Activated CD8-positive, alpha-beta T cell treated with anti-CD3 and anti-CD28 coated beads for 36 hours (primary cell): ENCODE data around the gene SIX6. TPM values are rescaled to one million over a fixed set of nuclear protein-coding genes. Genes with fewer than 3 reads are reported as not detected.

Experiments
- ATAC-seq: fragments of 200-7000 bp; cut with Tn5 transposase; one replicate; pipeline ENCODE4 v1.10.0; 2021; ENCODE audit warnings: mild to moderate bottlenecking, moderate library complexity
- CTCF ChIA-PET: fragments of 350-600 bp; sonication (Branson Sonifier 250); formaldehyde crosslinking; loops from one replicate; lab custom pipeline; 2021; ENCODE audit warnings: antibody characterized with exemption; lab: Charles Lee
- POLR2A ChIA-PET: fragments of 350-600 bp; sonication (Branson Sonifier 250); formaldehyde crosslinking; loops from one replicate; lab custom pipeline; 2021; ENCODE audit warnings: antibody characterized with exemption; lab: Charles Lee
- DNase-seq: peaks from one replicate; pipeline ENCODE4 v3.0.0-alpha.2; 2020
- H3K27ac Mint-ChIP-seq: one replicate; pipeline ENCODE4 v1.8.0; 2021; ENCODE audit warnings: mild to moderate bottlenecking, mixed read lengths
- H3K27me3 Mint-ChIP-seq: one replicate; pipeline ENCODE4 v1.8.0; 2021; ENCODE audit warnings: mixed read lengths
- H3K36me3 Mint-ChIP-seq: one replicate; pipeline ENCODE4 v1.8.0; 2021; ENCODE audit warnings: low read depth, mixed read lengths
- H3K4me1 Mint-ChIP-seq: one replicate; pipeline ENCODE4 v1.8.0; 2021; ENCODE audit warnings: low read depth, mixed read lengths
- H3K4me3 Mint-ChIP-seq: one replicate; pipeline ENCODE4 v1.8.0; 2021; ENCODE audit warnings: mild to moderate bottlenecking, moderate library complexity, mixed read lengths
- H3K9me3 Mint-ChIP-seq: one replicate; pipeline ENCODE4 v1.8.0; 2021; ENCODE audit warnings: mixed read lengths
- CTCF ChIP-seq: fragments of 200-600 bp; IDR thresholded peaks from one replicate; pipeline ENCODE4 v1.8.0; 2022; ENCODE audit warnings: antibody characterized with exemption, mild to moderate bottlenecking
- intact Hi-C: fragments of 100-400 bp; cut with micrococcal nuclease; formaldehyde crosslinking; loops from one replicate; pipeline ENCODE4 v1.10.0; 2022
- total RNA-seq, 2 experiments: library from RNA; stranded (reverse); gene quantifications; one replicate each; pipeline ENCODE4 v1.2.3, GENCODE V29; 2021

SIX6 gene
- total RNA-seq, 2 experiments from 2014 or later = not detected

GRCh38 chr14:60532442-60532841, 23.5 kb downstream of the SIX6 start:
- Mint-ChIP-seq H3K36me3 (no peaks in the 10 kb centered on the region), H3K9me3 (peaks cover 2% of the 10 kb centered on the region), H3K4me3 (no peak overlapping the region), H3K27ac (no peak overlapping the region), H3K4me1 (no peaks in the 10 kb centered on the region), H3K27me3 (peaks cover 21% of the 10 kb centered on the region)
- intact Hi-C loops = no loop called here
- POLR2A ChIA-PET = no interaction called here
- ATAC-seq (no peak), DNase-seq (no peak)
- CTCF ChIA-PET = no interaction called here
- TF ChIP-seq CTCF = no peak

GRCh38 chr14:60537663-60538062, 28.7 kb downstream of the SIX6 start:
- TF ChIP-seq CTCF = no peak
- H3K4me1 Mint-ChIP-seq = no peaks in the 10 kb centered on the region
- ChIA-PET POLR2A (no interaction called here), CTCF (no interaction called here)
- no peak overlapping the region for H3K27ac Mint-ChIP-seq
- intact Hi-C loops = no loop called here
- no peaks in the 10 kb centered on the region for H3K36me3 Mint-ChIP-seq
- no peak for ATAC-seq
- no peak for DNase-seq
- H3K9me3 Mint-ChIP-seq = peaks cover 1% of the 10 kb centered on the region
- H3K27me3 Mint-ChIP-seq = peaks cover 13% of the 10 kb centered on the region
- H3K4me3 Mint-ChIP-seq = no peak overlapping the region

GRCh38 chr14:60544659-60545058, 35.7 kb downstream of the SIX6 start:
- no peak for ATAC-seq
- Mint-ChIP-seq H3K27ac (no peak overlapping the region), H3K4me1 (no peaks in the 10 kb centered on the region), H3K27me3 (peaks cover 33% of the 10 kb centered on the region), H3K4me3 (no peak overlapping the region), H3K36me3 (no peaks in the 10 kb centered on the region), H3K9me3 (peaks cover 13% of the 10 kb centered on the region)
- ChIA-PET POLR2A (no interaction called here), CTCF (no interaction called here)
- no peak for TF ChIP-seq CTCF
- peak; percentile 18 for DNase-seq
- intact Hi-C loops = no loop called here

GRCh38 chr14:60553808-60554207, 44.9 kb downstream of the SIX6 start:
- Mint-ChIP-seq H3K4me1 (no peaks in the 10 kb centered on the region), H3K4me3 (no peak overlapping the region), H3K27me3 (peaks cover 17% of the 10 kb centered on the region), H3K36me3 (no peaks in the 10 kb centered on the region), H3K27ac (no peak overlapping the region), H3K9me3 (no peaks in the 10 kb centered on the region)
- TF ChIP-seq CTCF = no peak
- intact Hi-C loops = no loop called here
- no peak for ATAC-seq
- ChIA-PET POLR2A (no interaction called here), CTCF (no interaction called here)
- DNase-seq = no peak

GRCh38 chr14:60561845-60562746, 53.1 kb downstream of the SIX6 start:
- CTCF ChIA-PET = interaction anchor here (0.6 to 2.5 kb wide), 6 partner anchors 208 to 366 kb away, joined by 3 to 17 read pairs (median 3); no protein-coding TSS in a partner anchor
- peak; percentile 54 for DNase-seq
- ATAC-seq = no peak

More at GRCh38 chr14:60561845-60562746, 53.1 kb downstream of the SIX6 start:
- intact Hi-C loops = loop anchor here (5.0 kb wide), 1 partner anchor 210 kb away; no protein-coding TSS in a partner anchor
- Mint-ChIP-seq H3K27ac (no peak overlapping the region), H3K4me1 (no peaks in the 10 kb centered on the region), H3K27me3 (peaks cover 3% of the 10 kb centered on the region), H3K36me3 (no peaks in the 10 kb centered on the region), H3K4me3 (no peak overlapping the region), H3K9me3 (no peaks in the 10 kb centered on the region)
- TF ChIP-seq CTCF = peak; percentile 60
- POLR2A ChIA-PET = no interaction called here
